Measurements from ENCODE around the gene DUSP1. TPM values are rescaled to one million over a fixed set of nuclear protein-coding genes. Genes with fewer than 3 reads are reported as not detected.

DUSP1 gene
- total and polyA plus RNA-seq, 2 of the 13 experiments (the other 11 are each of a cell fraction or from before 2014, with no cell fraction given) = 27.1 to 55.5 TPM

- TF ChIP-seq ZSCAN12 (CRISPR knock-in tag; IDR thresholded peaks at IDR 0.05) (peak; percentile 97), ZNF282 (IDR thresholded peaks at IDR 0.05; ENCODE audit: partially characterized antibody) (no peak), RAD51 (IDR thresholded peaks at IDR 0.05; ENCODE audit: borderline replicate concordance) (no peak), NCOA5 (CRISPR knock-in tag; IDR thresholded peaks at IDR 0.05) (no peak), NFYC (CRISPR knock-in tag; IDR thresholded peaks at IDR 0.05) (peak; percentile 25; the same call in 1 of the 2 replicates), NRL (CRISPR knock-in tag; IDR thresholded peaks at IDR 0.05; ENCODE audit: borderline replicate concordance) (peak; percentile 95; the same call in 1 of the 2 replicates), ZSCAN21 (CRISPR knock-in tag; IDR thresholded peaks at IDR 0.05; ENCODE audit: borderline replicate concordance) (peak; percentile 89), ZNF138 (CRISPR knock-in tag; IDR thresholded peaks at IDR 0.05; ENCODE audit: low read depth) (no peak; the same call in 1 of the 2 replicates), SETDB1 (CRISPR knock-in tag; IDR thresholded peaks at IDR 0.05; ENCODE audit: borderline replicate concordance) (no peak), SSRP1 (CRISPR knock-in tag; IDR thresholded peaks at IDR 0.05) (no peak; the same call in 1 of the 2 replicates), FOXK2 (IDR thresholded peaks at IDR 0.05) (peak; percentile 75), KDM2A (CRISPR knock-in tag; IDR thresholded peaks at IDR 0.05; ENCODE audit: borderline replicate concordance, low read depth) (peak; percentile 77), ZNF274 (CRISPR knock-in tag; IDR thresholded peaks at IDR 0.05) (peak; percentile 96), FOXK1 (CRISPR knock-in tag; IDR thresholded peaks at IDR 0.05; ENCODE audit: borderline replicate concordance, low read depth) (peak; percentile 93; the same call in 1 of the 2 replicates), LCORL (IDR thresholded peaks at IDR 0.05) (no peak), LCORL (CRISPR knock-in tag; IDR thresholded peaks at IDR 0.05) (peak; percentile 38; the same call in 1 of the 2 replicates), ZNF468 (CRISPR knock-in tag; IDR thresholded peaks at IDR 0.05) (0 out of 2 replicates have a peak, but pooled peaks have one; percentile 43), WIZ (CRISPR knock-in tag; IDR thresholded peaks at IDR 0.05) (no peak)
- TF ChIP-seq, protein P1, sequence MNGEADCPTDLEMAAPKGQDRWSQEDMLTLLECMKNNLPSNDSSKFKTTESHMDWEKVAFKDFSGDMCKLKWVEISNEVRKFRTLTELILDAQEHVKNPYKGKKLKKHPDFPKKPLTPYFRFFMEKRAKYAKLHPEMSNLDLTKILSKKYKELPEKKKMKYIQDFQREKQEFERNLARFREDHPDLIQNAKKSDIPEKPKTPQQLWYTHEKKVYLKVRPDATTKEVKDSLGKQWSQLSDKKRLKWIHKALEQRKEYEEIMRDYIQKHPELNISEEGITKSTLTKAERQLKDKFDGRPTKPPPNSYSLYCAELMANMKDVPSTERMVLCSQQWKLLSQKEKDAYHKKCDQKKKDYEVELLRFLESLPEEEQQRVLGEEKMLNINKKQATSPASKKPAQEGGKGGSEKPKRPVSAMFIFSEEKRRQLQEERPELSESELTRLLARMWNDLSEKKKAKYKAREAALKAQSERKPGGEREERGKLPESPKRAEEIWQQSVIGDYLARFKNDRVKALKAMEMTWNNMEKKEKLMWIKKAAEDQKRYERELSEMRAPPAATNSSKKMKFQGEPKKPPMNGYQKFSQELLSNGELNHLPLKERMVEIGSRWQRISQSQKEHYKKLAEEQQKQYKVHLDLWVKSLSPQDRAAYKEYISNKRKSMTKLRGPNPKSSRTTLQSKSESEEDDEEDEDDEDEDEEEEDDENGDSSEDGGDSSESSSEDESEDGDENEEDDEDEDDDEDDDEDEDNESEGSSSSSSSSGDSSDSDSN (CRISPR knock-in tag; IDR thresholded peaks at IDR 0.05) = no peak; the same call in 1 of the 2 replicates
- TF ChIP-seq, protein P2, sequence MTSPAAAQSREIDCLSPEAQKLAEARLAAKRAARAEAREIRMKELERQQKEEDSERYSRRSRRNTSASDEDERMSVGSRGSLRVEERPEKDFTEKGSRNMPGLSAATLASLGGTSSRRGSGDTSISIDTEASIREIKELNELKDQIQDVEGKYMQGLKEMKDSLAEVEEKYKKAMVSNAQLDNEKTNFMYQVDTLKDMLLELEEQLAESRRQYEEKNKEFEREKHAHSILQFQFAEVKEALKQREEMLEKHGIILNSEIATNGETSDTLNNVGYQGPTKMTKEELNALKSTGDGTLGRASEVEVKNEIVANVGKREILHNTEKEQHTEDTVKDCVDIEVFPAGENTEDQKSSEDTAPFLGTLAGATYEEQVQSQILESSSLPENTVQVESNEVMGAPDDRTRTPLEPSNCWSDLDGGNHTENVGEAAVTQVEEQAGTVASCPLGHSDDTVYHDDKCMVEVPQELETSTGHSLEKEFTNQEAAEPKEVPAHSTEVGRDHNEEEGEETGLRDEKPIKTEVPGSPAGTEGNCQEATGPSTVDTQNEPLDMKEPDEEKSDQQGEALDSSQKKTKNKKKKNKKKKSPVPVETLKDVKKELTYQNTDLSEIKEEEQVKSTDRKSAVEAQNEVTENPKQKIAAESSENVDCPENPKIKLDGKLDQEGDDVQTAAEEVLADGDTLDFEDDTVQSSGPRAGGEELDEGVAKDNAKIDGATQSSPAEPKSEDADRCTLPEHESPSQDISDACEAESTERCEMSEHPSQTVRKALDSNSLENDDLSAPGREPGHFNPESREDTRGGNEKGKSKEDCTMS (CRISPR knock-in tag; conservative IDR thresholded peaks at IDR 0.05) = no peak
Observed at GRCh38 chr5:172730981-172731679, 39.9 kb downstream of the DUSP1 start (continued).
